GM19324 (cell line): Measurements from ENCODE around the gene ADPRS.

Experiments used
- ATAC-seq: cut with Tn5 transposase; IDR thresholded peaks from one replicate; pipeline ENCODE4 v1.9.1; 2021; ENCODE audit warnings: mild to moderate bottlenecking, moderate library complexity; ENCODE audit not compliant: unreplicated experiment, low FRiP score

Gene ADPRS

DNA sequence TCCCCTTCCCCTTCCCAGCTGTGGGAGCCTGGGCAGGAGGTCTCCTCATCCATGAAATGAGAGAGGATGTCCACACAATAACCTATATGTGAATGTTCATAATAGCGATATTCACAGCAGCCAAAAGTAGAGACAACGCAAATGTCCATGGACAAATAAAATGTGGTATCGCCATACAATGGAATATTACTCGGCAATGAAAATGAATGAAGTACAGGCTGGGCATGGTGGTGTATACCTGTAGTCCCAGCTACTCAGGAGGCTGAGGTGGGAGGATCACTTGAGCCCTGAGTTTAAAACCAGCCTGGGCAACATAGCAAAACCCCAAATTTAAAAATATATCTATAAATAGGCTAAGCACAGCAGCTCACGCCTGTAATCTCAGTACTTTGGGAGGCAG lies 12.9 kb downstream of the ADPRS start:
- ATAC-seq, result no peak

DNA sequence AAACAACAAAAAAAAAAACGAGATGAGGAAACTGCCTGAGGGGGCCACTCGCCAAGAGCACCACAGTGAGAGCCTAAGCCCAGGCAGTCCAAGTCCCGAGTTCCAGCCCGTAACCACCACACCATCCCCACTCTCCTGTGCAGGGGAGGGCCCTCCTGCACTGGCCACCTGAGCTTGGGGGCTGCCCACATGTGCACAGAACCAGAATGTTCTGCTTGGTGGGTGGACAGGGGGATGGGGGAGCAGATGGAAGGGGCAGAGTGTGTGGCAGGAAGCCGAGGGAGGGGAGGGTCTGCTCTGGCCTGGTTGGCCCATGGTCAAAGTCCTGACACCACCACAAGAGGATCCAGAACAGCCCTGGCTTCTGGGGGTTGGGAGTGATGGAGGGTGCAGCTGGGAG lies 17.6 kb downstream of the ADPRS start:
- ATAC-seq, result no peak

DNA sequence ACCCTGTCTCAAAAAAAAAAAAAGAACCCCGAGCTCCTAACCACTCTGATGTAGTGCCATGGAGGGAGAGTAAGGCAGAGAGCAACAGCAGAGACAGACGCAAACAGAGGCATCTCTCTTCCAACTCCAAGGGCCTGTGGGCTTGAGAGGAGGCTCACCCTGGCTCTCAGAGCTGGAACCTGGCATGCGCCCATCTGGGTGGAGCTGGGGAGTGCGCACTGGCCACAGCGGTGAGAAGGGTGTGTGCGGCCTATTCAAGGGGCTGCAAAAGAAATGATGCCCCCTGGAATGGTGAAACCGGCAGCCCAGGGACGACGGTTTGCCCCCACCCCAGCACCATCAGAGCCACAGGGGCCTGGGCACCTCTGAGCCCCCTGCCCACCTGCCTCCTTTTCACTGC lies 18.7 kb downstream of the ADPRS start:
- no peak for ATAC-seq

DNA sequence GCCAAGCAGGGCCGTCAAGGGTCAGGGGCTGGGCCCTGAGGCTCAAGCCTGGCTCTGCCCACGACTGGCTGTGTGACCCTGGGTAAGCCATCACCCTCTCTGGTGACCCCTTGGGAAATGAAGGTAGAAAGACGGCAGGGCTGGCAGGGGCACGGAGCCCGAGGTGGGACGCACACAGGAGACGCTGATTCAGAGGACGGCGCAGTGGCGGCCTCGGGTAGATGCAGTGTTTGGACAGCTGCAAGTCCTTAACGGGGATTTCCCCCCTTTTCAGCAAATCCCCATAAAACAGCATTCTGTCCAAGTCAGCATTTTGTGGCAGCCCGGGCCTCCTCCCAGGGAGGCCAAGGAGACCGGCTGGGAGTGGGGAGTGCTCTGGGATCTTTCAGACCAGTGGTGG lies 19.6 kb downstream of the ADPRS start:
- no peak for ATAC-seq

DNA sequence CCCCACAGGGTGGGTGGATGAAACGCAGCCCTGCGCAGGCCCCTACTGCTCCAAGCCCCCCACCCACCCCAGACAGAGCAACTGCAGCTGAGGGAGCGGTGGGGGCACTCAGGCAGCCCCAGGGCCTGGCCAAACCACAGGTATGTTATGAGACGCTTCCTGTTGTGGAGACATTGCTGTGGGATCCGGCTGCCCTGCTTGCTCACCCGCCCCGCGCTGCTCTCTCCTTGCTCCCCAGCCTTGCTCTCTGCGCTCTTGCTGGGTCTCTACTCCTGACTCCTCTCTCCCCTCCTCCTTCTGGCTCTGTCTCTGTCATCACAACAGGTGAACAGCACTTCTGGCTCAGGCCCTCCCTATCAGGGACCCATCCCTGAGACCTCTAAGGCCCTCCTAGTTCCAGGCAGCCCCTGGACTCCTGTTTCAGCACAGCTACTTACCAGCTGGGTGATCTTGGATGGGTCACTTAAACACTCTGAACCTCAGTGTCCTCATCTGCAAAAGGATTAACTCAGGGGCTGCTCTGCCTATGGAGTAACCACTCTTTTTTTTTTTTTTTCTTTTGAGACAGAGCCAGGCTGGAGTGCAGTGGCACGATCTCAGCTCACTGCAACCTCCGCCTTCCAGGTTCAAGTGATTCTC lies 20.5 kb downstream of the ADPRS start:
- no peak for ATAC-seq

DNA sequence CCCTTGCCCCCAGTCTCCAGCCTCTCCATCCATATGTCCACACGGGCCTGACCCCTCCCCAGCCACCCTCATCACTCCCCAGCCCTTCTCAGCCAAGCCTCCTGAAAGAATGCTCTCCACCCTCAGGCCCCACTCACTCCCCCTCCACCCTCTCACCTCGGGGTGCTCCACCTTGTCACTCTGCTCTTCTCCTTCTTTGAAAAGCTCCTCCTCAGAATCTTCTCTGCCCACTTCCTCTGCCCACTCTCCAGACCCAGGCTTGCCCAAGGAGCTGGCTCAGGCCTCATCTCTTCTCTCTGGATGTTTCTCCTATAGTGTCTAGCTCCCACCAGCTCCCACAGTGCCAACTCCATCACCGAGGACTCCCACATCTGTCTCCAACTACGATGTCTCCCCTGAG lies 22.5 kb downstream of the ADPRS start:
- ATAC-seq, result no peak

DNA sequence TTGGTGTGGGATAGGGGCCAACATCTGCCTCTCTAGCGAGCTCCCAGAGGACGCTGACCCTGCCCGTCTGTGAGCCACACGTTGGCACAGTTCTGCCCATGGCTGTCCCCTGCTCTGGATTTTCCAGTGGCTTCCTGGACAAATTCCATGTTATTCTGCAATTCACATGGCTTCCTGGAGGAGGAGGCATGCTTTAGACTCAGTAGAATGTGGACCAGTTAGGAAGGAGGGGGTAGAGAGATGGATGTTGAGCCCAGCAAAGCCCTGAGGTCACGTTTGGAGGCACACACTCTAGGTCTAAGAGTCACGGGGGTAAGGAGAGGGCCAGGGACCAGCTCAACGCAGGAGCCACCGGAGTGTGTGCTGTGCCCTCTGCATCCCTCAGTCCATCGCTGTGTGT lies 24.1 kb downstream of the ADPRS start:
- no peak for ATAC-seq

DNA sequence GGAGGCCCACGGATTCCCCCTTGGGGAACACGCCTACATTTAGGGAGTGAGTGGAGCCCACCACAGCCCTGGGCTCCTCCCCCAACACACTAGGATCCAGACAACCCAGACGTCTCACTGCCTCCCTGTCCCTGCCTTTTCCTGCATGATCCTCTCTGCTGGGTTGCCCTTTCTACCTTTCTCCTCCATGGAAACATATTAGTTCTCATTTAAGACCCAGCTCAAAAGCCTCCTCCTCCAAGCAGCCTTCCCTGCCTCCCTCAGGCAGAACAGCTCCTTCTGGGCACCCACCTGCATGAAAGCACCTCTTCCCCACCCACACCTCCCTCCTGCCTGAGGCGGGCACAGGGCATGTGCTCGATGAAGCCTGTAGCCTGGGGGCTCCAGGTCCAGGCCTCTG lies 25.7 kb downstream of the ADPRS start:
- ATAC-seq, result no peak

DNA sequence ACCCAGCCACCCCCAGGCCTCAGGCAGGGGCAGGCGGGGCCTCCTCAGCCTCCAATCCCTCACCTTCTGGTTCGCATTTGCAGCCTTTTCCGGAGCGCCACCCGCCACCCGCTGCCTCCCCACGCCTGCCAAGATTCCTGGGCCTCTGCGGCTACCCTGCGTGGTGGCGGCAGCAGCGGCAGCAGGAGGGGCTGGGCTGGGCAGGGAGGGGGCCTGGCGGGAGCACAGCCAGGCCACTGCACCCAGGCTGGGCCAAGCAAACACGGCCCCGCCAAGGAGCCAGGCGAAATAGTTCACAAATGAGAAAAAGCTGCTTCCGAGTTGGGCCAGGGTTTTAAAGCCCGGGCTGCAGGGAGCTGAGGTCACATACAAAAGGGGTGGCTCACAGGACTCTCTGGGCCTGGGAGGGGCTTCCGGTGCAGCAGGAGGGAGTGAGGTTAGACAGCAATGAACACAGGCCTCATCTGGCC lies 26.5 kb downstream of the ADPRS start:
- no peak for ATAC-seq

DNA sequence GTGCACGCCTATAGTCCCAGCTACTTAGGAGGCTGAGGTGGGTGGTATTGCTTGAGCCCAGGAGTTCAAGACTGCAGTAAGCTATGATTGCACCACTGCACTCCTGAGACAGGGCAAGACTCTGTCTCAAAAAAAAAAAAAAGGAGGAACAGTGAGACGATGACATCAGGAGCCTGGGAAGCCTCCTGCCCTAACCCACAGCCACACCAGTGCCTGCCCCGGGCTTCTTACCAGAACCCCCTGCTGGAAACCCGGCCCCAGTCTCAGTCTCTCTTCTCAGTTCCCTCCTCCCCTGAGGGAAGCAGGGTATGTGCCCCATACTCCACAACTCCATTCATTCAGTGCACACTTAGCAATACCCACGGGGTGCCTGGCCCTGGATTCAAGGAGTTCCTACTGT lies 27.2 kb downstream of the ADPRS start:
- no peak for ATAC-seq

DNA sequence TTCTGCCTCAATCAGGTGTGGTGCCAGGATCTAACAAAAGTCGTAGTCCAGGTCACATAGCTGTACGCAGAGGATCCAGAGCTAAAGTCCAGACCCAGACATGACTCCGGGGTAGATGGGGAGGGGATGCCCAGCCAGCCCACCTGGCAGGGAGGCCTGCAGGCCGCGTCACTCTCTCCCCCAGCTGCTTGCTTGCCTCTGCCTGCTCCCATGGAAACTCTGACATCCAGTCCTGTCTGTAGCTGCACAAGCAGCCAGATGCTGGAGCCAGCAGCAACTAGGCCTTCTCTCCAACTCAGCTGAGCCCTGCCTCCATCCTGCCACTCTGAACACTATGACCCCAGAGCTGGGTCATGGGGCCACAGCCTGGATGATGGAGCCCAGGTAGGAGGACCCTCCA lies 28.2 kb downstream of the ADPRS start:
- ATAC-seq, result no peak

DNA sequence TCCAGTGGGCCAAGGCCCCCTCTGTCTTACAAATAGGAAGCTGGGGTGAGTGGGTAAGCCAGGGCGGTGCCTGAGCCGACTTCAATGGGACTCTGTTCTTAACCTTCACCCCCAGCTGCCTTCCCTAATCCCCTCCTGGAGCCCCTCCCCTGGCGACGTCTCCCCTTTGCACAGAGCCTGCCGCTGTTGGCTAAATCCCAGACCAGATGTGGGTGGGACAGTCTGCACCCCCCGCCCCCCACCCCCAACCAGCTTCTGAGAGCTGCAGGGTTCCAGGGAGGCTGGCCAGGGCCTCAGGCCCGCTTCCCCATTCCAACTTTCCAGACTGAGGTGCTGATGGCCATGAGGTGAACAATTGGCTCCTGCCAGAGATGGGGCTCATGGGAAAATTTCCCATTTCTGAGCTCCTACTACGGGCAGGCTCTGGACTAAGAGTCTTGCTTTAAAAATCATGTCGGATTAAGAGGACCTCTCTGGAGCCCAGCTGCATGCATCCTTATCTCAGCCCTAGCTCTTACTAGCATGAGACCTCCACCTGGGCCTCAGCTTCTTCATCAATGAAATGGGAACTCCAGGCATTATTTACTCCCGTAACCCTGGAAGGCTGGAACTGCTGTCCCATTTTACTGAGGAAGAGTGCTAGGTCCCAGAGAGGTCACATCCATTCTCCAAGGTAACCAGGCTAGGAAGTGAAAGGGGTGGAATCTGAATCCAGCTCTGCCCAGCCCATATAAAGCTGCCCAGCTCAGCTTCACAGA lies 29.9 kb downstream of the ADPRS start:
- ATAC-seq, result no peak

DNA sequence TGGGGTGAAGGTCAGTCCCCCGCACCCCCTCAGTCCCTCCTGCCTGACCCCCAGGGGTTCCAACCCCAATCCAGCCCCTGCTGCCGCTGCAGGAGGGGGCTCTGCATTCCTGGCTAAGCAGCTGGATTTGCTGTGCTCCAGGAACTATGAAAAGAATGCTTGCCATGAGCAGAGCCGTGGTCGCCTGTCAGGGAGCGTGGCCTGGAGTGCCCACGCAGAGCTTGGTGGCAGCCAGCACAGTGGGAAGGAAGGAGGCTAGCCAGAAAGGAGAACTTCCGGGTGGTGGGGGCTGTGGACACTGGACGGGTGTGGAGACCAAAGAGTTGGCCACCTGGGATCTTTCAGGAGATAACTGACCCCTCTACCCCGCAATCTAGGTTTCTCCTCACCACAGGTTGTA lies 30.8 kb downstream of the ADPRS start:
- no peak for ATAC-seq

DNA sequence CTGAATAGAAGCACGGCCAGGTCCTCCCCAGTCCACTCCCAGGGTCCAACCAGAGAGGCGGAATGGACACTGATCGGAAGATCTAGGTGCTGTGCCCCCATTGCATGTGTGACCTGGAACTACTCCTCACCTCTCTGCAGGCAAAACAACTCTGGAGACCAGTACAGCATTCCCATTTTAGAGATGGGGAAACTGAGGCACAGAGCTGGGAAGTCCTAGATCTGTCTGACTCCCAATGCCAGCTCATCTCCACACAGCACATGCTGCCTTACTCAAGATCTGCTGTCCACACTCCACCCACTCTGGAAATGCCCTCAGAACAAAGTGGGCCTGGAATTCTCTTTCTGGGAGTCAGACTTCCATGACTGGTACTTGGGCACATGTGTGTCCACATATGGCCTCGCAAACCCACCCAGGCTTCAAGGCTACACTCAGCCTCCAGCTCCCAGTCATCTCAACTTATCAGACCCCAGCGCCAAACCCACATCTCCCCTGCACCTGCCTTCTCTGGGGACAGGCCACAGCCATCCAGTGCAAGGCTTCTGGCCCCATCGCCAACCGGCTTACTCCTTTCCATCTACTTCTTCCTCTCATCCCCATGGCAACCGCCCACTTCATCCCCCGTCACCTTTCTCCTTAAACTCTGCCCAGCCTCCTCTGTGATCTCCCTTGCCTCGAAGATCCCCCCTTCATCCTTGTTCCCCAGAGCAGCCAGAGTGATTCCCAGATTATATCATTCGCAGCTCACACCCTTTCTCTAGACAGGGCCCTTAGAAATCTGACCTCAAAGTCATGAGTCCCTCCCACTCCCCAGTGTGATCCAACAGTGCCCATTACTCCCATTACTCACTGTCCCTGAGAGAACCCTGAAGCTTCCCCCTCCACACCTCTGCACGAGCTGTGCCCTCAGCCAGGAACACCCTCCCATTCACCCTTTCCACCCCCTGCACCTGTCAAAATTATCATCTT lies 33.7 kb downstream of the ADPRS start:
- ATAC-seq, result no peak

DNA sequence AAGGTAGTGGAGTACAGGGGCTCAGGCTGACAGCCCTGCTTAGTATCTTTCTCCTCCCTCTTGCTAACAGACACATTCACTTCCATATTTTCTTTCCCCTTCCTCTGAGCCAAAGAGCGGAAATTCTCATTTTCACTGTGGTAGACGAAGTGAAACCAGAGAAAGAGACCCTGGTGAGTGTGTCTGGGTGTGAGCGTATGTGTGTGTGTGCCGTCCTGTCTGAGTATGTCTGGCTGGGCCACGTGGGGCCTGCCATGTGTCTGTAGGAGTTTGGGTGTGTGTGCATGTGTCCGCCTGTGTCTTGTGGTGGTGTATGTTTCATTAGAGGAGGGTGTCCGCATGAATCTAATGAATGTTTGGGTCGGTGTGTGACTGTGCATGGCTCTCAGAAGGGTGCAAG lies 34.7 kb downstream of the ADPRS start:
- no peak for ATAC-seq

DNA sequence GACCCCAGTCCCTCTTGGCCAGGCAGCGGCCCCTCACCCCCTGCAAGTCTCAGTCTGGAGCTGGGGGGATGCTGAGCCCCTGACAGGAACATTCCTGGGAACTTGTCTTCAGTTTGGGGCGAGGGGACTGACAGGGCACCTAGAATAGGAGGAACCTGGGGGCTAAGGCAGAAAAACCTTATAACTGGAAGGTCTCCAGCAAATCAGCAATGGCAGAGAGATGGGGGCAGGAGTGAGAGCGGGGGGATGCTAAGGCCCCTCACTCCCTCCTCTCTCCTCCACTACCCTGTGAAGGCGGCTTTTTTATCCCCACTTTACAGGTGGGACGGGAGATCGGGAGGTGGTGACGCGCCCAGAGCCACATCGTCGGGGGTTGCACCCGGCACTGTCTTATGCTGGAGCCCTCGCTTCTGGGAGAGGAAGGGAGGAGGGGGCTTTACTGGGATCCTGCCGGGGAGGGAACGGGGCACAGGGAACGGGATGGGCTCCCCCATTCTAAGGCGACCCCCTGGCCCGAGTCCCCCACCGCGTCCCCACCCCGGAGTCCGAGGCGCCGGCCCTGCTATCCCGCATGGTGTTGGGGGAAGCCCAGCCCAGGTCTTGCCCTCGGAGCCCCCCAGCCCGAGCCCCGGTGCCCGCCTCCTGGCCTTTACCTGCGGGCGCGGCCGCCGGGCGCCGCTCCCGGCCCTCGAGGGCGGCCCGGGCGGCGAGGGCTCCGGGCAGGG lies 35.9 kb downstream of the ADPRS start:
- no peak for ATAC-seq

DNA sequence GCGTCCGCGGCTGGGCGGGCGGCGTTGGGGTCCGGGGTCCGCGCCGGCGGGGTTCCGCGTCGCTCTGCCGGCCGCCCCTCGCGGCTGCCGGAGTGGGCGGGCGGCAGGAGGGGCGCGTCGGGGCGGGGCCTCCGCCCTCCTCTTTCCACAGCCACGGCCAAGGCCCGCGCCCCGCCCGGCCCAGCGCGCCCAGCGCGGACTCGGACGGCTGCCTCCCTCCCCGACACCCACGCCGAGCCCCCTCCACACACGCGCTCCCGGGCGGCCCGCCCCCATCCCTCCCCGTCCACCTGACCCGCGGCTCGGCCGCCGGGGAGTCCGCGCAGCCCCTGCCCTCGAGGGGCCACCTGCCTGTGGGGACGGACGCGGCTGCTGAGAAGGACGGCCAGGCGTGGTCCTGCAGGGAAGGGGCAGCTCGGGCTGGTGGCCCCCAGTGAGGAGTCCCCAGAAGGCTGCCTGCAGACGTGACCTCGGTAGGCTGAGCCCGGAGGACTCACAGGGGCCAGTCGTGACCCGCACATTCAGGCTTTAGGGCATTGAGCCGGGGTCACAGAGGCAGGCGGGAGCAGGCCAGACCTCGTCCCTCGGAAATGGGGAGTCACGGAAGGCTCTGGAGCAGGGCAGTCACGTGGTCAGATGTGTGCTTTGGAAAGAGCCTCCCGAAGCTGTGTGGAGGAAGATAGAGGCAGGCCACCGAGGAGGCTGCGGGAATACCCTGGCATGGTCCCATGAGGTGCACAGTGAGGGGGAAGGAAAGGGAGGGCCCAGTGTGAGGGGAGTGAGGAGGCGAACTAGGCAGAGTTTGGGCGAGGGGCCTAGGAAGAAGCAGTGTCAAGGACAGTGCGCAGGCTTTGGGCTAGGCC lies 36.7 kb downstream of the ADPRS start, which contains the start of gene COL8A2:
Gene COL8A2 (minus strand): TSS at position 94 of the 863 bp plus-strand sequence. CDS start 24,980 bp downstream, outside the sequence.
- ATAC-seq, result no peak

DNA sequence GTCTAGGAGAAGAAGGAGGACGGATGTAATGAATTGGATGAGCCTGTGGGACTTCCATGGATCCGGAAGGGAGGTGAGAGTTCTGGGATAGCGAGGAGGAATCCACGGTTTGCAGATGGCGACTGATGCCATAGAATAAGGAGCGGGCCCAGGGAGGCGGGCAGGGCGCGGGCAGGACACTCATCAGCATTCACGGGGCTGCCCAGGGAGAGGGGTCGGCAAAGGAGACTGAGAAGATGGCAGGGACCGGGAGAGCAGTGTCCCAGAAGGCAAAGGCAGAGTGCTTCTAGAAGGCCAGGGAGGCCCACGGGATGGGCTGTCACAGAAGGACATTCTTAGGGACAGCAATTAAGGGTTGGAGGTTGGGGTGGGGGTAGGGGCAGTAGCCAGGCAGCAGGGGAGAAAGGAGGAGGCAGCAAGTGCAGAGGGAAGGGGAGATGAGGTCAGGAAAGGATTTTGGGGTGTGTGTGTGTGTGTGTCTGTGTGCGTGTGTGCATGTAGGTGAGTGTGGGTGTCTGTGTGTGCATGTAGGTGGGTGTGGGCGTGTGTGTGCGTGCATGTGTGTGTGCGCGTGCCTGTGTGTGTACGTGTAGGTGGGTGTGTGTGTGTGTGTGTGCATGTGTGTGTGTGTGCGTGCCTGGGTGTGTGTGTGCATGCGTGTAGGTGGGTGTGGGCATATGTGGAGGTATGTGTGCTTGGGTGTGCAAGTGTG lies 37.5 kb downstream of the ADPRS start:
- no peak for ATAC-seq
